ENCODE measurements around the gene ATR. TPM values are rescaled to one million over a fixed set of nuclear protein-coding genes. Genes with fewer than 3 reads are reported as not detected.

ATR gene
- total and polyA plus RNA-seq, 9 of the 15 experiments (the other 6 are each of a cell fraction or from before 2014, with no cell fraction given), result 18.0 to 37.8 (median 23.2) TPM

GRCh38 chr3:142578329-142579223 lies at the start of gene ATR (continued):
- no peak for TF ChIP-seq RERE (CRISPR knock-in tag; IDR thresholded peaks at IDR 0.05; ENCODE audit: borderline replicate concordance)
- no peak for TF ChIP-seq FOXJ3 (CRISPR knock-in tag; IDR thresholded peaks at IDR 0.05)
- TF ChIP-seq E4F1 (CRISPR knock-in tag; IDR thresholded peaks at IDR 0.05; ENCODE audit: borderline replicate concordance), result no peak
- no peak for TF ChIP-seq BDP1 (IDR thresholded peaks at IDR 0.05; ENCODE audit: insufficient read depth, insufficient read length)
- peak; percentile 86 for TF ChIP-seq RFX1 (IDR thresholded peaks at IDR 0.05)
- no peak for TF ChIP-seq ZNF668 (CRISPR knock-in tag; IDR thresholded peaks at IDR 0.05)
- no peak for TF ChIP-seq TSC22D4 (tag; IDR thresholded peaks at IDR 0.05)
- no peak for TF ChIP-seq ZNF282 (CRISPR knock-in tag; IDR thresholded peaks at IDR 0.05)
- no peak for TF ChIP-seq ZNF277 (CRISPR knock-in tag; IDR thresholded peaks at IDR 0.05; ENCODE audit: borderline replicate concordance)
- TF ChIP-seq CTCFL (IDR thresholded peaks at IDR 0.05; ENCODE audit: borderline replicate concordance, insufficient read depth, low read depth, low read length, poor library complexity, severe bottlenecking), result no peak
- TF ChIP-seq SMAD2 (IDR thresholded peaks at IDR 0.05; ENCODE audit: low read depth, low read length), result no peak
- TF ChIP-seq ZNF395 (CRISPR knock-in tag; IDR thresholded peaks at IDR 0.05), result peak; percentile 82
- no peak for TF ChIP-seq EZH2 (IDR thresholded peaks at IDR 0.05; ENCODE audit: borderline replicate concordance, low read depth, low read length)
